Activated T-cell treated with anti-CD3 and anti-CD28 coated beads, Interleukin-2, amount 50 U/mL, for 48 hours (primary cell): Measurements from ENCODE around the gene DIAPH3.
"Not testable (repeated sequence)": the region's sequence is repeated elsewhere in the genome, so short reads cannot be mapped to it uniquely, and the experiment has no call there.

Experiments used
- DNase-seq, 2 experiments: peaks; one replicate each; pipeline ENCODE4 v3.0.0-alpha.2; 2020

Gene DIAPH3

DNA sequence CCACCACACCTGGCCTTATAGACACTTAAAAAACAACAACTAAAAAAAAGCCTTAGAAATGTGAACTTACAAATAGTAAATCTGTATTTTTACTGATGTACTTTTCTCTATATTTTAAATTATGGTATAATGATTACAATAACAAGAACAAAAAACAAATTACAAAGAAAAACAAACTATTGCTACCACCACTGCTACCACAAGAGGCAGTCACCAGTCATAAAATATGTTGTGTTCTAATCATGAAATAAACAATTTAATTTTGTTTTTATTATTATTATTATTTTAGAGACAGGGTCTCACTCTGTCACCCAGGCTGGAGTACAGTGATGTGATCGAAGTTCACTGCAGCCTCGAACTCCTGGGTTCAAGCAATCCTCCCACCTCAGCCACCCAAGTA, 72.2 kb downstream of the DIAPH3 start:
- DNase-seq = no peak

GRCh38 chr13:60090574-60090973, 73.2 kb downstream of the DIAPH3 start:
- no peak for DNase-seq

GRCh38 chr13:60083780-60084179, 79.9 kb downstream of the DIAPH3 start:
- not testable (repeated sequence) for DNase-seq

- no peak for DNase-seq
Observed at GRCh38 chr13:60080850-60081249, 82.9 kb downstream of the DIAPH3 start.

- no peak for DNase-seq
Observed at GRCh38 chr13:60078226-60078625, 85.5 kb downstream of the DIAPH3 start.

DNA sequence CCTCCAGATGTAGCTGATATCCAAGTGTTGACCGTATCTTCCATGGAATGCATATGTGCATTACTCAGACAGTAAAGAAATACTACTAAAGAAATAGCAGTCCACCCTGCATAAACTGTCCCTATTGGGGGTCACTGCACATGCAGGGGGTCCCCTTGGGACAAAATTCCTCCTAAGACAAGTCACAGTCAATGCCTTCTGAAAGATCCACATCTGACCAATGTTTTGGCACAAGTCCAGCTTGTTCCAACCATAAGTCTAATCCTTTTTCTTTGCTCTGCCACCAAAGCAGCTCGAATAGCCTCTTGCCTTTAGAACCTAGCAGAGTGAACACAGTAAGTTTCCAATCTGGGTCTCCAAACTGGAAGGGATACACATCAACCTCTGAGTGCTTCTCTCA, 87.9 kb downstream of the DIAPH3 start:
- DNase-seq = no peak

DNA sequence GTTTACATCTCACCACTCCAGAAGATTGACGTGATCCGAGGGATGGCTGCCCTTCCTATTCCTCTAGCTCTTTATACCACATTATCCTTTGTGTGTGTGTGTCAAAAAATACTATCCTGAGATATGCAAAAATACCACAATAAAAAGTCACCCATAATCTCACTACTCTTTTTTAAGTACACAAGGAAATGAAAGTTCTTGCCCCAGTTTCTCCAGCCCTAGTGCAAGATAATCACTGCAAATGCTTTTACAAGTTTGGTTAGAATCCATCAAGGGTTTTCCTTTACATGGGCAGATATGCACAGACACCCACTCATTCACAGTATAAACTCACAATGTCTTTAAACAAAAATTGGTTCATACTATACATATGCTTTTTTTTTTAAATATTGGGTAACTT, 89.3 kb downstream of the DIAPH3 start:
- DNase-seq = no peak

DNA sequence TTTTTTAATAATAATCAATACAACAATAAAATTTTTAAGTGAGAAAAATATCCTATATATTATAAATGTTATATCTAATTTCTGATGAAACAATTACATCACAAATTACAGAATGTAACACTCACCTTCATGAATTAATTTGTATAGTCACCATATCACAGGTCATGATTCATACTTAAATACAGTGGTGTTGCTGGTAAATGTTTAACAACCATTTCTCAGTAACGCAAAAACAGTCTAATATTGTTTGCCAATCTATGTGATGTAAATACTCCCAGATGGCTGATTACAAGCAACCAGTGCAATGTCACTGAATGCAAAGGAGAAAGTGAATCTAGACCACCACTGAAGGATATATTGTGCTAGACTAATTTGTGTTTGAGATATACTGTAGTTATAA, 97.5 kb downstream of the DIAPH3 start:
- DNase-seq = no peak

- no peak for DNase-seq
Observed at GRCh38 chr13:60062502-60062901, 101.2 kb downstream of the DIAPH3 start.

DNA sequence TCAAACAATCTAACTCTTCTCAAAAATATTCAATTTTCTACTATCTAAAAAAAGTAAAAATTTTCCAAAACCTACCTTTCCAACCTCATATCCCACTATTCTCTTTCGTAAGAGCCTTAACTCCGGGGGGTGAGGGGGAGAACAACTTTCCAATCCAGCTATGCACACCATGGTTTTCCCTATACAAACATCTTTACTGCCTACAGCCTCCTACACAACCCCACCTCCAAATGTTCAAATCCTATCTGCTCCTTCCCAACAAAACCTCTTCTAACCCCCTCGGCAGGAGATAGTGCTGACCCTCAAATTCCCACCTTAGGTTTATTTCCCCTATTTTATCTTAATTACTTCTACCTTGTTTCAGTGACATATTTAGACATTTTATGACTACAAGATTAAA, 102.0 kb downstream of the DIAPH3 start:
- DNase-seq = no peak

- no peak for DNase-seq
Observed at GRCh38 chr13:60051754-60052285, 111.9 kb downstream of the DIAPH3 start.

- not testable (repeated sequence) for DNase-seq
Observed at GRCh38 chr13:60048353-60048752, 115.4 kb downstream of the DIAPH3 start.

DNA sequence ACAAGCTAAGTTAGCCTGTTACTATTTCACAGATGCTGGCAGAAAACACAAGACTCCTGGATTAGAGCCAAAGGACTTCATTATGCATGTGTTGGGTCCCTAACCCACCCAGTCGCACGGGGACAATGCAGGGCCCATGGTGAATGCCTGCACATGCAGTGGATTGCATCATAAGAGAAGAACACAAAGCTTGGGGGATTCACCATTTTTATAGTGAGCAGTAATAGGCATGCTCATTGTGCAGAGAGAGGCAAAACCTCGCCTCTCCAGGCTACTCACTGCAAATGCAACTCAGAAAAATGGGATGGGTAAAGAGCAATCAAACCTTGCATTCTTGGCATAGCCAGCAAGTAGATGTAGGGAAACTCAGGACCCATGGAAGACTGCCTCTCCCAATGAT, 115.8 kb downstream of the DIAPH3 start:
- DNase-seq = no peak

DNA sequence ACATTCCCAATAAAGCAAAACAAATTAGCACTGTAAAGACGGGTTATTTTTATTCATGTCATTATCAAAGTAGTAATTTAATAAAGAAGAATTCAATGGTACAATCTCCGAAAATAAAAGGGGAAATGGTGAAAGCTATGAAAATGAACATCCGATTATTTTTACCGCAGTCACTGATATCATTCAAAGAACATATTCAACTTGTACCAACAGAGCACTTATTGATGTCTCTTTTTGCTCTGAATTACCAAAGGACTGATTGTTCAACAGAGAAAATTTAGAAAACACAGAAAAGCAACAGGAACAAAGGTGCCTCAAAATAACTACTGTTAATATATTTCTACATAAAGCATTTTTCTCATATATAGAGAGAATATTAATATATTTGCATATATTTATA, 119.4 kb downstream of the DIAPH3 start:
- no peak for DNase-seq

DNA sequence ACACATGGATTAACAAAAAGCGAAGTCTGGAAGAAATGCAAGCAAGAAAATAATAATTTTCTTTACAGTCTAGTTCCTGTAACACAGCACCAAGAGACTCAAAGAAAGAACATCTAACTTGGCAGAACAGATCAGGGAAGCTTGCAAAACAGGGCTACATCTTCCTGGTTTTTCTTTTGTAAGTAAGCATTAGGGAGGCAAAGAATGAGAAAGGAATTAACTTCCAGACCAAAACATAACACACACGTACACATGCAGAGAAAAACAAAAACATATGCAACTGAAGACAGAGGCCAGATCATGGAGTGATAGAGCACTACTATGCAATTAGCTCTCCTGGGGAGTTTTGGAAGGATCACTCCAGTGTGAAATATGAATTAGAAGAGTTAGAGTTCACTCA, 120.5 kb downstream of the DIAPH3 start:
- no peak for DNase-seq

GRCh38 chr13:60040668-60041067, 123.1 kb downstream of the DIAPH3 start:
- DNase-seq = not testable (repeated sequence)

GRCh38 chr13:60035874-60036273, 127.9 kb downstream of the DIAPH3 start:
- DNase-seq = no peak

DNA sequence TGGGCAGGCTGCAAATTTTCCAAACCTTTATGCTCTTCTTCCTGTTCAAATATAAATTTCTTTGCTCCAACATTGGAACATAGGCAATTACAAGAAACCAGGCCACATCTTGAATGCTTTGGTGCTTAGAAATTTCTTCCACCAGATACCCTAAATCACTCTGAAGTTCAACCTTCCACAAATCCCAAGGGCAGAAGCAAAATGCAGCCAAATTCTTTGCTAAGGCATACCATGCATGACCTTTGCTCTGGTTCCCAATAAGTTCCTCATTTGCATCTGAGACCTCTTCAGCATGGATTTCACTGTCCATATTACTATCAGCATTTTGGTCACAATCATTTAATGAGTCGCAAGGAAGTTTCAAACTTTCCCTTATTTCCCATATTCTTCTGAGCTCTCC, 130.9 kb downstream of the DIAPH3 start:
- DNase-seq = no peak

DNA sequence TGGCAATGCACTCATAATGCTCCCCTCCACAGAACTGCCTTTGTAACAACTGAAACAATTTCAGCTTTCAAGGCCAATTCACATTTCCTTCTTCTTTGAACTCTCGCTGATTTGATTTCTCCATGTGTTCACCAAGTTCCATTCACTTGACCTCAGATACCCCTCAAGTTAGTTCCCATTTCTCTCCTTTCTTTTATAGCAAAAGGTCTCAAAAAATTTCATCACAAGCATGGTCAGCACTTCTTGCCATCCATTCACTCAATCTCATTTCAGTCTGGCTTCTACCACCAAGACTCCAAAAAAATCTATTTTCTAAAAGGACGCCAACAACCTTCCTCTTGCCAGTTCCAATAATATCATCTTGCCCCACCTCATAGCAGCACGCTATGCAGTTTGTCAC, 135.7 kb downstream of the DIAPH3 start:
- no peak for DNase-seq

DNA sequence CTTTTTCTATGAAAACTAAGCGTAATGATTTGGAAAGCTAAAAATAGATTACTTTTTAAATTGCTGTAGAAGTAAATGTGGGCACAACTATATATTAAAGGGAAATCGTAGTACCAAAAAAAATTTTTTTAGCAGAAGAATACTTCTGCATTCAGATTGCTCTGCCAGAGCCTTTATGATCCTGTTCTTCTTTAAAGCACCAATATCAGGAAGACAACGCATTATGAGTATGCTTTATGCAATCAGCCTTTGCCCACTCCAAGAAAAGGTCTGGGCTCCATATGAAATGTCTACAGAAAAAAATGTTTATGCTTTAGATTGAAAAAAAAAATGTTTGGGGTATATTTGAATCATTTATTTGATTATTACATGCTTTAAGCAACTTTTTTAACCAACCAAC, 137.4 kb downstream of the DIAPH3 start:
- DNase-seq = no peak

GRCh38 chr13:60020288-60020687, 143.4 kb downstream of the DIAPH3 start:
- no peak for DNase-seq

DNA sequence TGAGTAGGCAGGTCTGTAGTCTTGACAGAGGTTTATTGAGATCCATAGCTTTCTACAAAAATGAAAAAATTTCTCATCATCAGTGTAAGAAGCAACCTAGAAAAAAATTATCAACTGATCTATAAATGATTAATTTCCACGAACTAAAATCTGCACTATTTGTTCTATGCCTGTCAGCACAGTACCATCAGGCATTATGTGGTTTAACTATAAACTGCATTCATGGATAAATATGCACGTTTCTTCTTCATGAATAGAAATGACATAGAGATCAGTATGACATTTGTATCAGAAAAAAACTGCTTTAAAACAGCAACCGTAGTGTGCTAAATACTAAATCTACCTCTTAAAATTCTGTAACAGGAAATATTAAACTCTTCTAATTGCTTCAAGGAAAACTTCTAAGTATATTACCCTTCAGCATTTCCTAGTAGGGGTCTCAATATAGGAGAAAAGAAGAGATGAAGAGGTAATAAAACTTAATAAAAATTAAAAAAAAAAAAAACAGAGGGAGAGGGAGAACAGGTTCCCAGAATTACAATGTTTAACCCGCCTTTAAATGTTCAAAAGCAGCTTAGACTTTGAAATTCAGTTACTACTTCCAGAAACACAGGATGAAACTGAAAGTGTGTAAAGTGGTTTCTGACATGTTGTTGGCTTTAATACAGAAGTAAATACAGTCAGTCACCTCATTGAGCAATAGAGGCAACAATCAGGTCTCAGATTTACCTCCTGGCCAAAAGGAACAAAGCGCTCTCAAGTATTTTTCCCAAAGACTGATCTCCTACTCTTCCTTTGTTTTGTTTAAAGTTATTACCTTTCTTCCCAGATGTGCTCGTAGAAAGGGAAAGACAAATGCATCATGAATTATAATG, 144.4 kb downstream of the DIAPH3 start:
- no peak for DNase-seq

DNA sequence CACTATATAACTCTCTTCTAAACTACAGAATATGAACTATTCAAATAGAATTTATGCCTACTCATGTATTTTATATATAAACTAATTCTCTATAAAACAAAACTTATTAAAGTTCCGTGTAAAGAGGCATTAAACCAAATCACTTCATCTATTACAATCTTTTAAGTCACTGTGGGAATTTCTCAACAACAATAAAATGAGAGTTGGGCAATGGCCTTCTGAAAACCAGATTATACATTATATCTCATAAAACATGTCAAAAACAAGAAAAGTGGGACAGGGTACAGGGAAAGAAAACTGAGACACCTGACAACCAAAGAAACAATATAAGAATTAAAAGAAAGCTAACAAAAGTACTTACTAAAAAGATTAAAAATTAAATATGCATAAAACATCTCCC, 145.2 kb downstream of the DIAPH3 start:
- DNase-seq = no peak

- no peak for DNase-seq
Observed at GRCh38 chr13:60016229-60016628, 147.5 kb downstream of the DIAPH3 start.

GRCh38 chr13:60013166-60013565, 150.6 kb downstream of the DIAPH3 start:
- DNase-seq = no peak
